HG03571 (cell line): Measurements from ENCODE around the gene DDTL.

Experiments used
- ATAC-seq: cut with Tn5 transposase; IDR thresholded peaks from one replicate; pipeline ENCODE4 v1.9.1; 2021; ENCODE audit not compliant: unreplicated experiment

The DDTL gene

DNA sequence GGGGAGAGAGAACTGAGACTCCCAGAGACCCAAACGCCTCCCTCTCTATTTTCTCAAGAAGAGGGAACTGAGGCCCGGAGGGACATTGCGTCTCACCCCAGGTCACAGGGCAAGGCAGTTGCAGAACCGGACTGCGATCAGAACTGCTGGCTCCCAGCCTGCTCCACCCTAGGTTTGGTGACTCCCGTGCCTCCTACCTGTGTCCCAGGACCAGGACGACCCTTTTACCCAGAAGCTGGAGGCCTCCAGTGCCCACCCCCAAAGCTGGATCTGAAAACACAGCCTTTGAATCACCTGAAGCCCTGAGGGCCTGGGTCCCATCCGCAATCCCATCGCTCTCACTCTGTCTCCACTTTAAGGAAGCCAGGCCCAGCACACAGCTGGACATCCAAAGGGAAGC, 37.2 kb downstream of the DDTL start:
- ATAC-seq, result no peak

DNA sequence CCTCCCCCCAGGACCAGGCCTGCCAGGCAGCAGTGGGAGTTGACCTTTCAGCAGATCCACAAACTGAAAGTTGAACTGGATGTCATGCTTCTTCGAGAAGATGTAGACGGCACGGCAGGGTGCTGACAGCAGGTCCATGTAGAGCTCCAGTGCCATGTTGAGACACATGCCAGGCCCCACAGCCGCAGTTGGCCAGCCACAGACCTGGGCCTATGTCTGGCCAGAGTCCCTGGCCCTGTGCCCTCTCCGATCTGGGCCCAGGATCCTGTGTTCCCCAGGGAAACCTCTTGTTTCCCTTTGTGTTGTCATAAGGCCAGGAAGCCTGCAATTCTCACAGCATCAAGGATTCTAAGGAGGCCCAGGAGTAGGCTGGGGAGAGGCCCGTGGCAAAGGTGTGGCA, 38.5 kb downstream of the DDTL start, which contains the start of gene GSTT4:
TSS of gene GSTT4 (minus strand) at position 253 of the 400 bp plus-strand sequence. CDS start at position 156, 97 bp downstream.
- ATAC-seq, result no peak

DNA sequence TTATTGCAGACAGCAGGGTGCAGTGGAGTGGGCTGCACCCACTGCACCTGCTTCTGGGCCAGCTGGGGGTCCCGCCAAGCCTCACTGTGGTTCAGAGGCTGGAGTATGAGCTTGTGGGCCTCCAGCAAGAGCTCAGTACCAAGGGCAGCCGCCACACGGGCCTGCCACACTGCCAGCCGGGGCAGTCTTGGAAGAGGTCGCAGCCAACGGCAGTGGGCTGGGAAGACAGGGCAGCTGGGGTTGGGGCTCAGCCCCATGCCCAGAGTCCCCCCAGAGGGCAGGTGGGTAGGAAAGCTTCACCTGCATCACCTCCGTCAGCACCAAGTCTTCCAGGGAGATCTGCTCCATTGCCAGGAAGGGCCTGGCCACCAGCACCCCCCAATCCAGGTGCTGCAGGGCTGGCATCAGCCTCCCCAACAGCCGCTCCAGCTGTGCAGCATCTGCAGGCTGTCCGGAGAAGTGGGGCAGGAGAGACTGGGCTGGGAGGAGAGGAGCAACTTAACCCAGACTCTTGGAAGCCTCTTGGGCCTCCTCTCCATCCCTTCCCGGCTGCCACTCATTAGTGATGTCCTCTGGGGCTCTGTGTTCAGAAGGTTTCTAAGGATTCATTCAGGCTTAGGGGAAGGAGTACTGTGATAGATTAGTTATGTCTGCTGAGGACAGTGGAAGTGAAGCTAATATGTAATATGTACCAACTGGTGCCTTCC, 39.7 kb downstream of the DDTL start:
- ATAC-seq, result no peak

DNA sequence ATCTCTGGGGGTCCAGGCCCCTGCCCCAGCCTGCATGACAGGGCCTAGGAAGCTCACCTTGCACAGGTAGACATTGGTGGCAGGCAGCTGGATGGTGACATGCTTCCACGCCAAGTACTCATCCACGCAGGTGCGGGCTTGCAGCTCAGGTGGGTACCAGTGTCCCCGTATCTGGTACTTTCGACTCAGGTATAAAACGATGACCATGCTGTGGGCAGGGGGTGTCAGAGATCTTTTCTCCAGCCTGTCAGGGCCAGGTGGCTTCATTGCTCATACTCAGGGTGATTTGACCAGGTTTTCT, 40.2 kb downstream of the DDTL start:
- no peak for ATAC-seq

DNA sequence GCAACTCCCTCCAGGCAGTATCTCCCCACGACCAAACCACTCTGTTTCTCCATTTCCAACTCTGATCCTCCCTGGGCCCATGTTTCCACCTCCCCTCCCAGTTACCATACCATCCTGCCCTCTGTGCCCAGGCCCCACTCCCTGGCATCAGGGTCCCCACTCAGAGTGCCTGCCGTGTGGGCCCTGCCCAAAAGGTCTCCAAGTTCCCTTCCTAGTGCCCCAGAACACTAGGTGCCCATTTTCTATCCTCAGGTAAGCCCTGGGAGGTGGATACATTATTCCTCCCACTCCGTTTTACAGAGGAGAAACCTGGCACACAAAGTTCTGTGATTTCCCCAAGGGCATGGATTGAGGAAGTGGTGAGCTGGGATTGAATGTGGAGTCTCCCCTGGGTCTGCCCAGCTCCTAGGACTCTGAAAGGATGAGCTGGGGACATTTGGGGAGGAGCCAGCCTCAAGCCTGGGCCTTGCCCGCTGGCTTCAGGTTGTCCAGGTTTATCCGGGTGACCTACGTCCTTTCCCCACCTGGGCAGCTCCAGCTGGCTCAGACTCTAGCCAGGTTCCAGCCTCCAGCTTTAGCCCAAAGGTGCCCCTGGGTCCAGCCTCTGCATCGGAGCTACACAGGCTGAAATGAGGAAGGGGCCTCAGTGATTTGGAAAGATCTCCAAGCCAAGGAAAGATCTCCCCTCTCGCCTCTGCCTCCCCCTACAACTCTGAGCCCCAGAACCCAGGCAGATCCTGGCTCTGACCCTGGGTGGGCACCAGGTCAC, 40.7 kb downstream of the DDTL start:
- no peak for ATAC-seq

DNA sequence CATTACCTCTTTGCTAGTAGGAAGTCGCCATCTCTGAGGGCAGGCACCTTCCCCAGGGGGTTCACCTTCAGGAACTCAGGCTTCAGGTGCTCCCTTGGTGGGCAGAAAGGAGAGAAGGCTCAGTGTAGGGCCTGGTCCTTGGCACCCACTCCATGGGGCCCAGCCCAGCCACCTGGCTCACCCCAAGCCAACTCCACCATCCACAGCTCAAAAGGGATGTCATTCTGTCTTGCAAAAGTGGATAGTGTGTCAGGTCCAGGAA, 41.3 kb downstream of the DDTL start:
- no peak for ATAC-seq

DNA sequence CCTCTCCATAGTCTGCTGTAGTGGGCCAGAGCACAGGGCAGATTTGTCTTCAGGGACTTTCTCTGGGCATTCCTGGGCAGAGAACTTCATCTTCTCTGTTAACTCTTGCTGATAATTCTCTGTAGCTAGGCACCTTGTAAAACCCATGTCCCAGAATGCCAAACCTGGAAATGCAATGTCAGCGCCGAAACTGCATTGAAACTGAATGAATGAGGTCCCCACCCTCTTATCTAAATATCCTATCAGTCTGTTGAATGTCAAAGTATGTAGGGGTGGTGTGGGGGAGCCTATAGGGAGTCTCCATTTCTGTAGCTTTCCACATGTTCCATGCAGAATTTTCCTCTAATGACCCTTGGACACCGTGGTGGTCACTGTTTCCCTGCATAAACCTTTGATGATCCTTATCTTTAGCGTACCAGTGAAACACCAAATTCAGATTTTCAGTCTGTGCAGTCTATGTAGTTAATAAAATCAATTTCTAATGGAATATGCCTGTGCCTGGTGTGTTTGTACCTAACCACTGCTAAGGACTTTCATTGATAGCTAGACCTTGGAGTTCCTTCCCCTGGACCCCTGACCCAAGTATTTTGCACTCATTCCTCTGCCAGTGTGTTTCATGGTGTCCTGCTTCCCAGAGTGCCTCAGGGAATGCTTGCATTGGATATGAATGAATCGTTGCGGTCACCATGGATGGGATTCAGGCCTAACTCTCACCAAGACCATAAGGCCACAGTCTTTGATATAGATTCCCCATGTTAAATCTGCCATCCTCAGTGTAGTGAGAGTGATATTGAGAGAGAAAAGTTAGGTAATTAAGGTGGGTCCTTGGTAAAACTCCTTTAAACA, 41.9 kb downstream of the DDTL start:
- ATAC-seq, result no peak

DNA sequence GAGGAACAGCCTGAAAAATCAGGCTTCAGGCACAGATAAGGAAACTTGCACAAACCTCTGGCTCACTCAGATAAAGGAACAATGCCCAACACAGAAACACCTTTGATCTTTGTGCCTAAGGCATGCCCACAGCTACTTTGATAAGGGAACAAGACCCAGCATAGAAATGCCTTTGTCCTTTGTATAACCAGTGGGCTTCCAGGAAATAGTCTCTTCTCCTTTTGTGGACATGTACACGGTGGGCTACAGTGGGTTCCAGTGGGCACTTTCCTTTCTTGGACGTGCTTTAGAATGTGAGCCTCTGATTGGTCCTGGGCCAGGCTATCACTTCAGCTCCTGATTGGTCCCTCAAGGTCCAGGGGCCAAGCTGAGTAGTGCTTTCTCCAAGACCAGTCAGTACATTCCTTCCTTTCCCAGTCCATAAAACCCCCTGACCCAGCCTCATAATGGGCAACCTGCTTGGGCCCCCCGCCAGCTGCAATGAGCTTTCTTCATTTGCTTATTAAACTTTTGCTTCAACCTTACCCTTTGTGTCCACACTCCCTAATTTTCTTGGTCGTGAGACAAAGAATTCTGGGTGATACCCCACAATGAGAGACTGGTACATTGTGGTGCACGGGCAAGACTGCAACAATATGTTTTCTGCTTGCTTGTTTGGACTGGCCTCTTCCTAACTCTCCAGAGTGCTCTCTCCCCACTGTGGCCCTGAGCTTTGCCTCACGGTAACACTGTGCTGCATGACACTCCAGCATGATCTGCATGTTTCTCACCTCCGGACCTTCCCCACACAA, 42.7 kb downstream of the DDTL start:
- no peak for ATAC-seq

DNA sequence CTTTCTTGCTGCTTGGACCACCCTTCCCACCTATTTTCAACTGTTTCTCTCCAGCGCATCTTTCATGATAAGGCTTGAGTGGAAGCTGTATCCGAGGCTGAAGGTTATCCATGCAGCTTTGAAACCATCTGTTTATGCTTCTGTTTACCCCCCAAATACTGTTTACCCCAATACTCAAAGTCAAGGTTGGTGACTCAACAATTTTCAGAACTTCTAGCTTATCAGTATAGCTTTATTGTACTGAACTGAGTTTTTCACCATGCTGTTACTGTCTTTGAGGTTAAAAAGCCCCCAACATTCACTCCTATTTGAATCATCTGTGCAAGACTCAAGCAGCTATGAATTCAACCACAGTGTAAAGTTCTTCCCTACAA, 43.3 kb downstream of the DDTL start:
- no peak for ATAC-seq

DNA sequence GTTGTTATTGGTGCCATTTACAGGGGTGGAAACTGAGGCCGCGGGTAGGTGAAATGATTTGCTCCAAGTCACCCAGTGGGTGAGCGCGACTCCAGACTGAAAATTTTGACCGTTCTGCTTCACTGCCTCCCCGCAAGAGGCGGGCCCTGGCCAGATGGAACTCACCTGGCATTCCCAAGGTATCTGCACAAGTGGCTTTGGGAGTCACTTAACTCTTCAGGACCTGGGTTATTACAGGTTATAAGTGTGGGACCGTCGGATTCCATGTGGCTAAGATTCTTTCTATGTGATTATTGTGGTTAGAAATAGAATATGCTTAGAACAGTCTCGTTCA, 45.0 kb downstream of the DDTL start:
- no peak for ATAC-seq

DNA sequence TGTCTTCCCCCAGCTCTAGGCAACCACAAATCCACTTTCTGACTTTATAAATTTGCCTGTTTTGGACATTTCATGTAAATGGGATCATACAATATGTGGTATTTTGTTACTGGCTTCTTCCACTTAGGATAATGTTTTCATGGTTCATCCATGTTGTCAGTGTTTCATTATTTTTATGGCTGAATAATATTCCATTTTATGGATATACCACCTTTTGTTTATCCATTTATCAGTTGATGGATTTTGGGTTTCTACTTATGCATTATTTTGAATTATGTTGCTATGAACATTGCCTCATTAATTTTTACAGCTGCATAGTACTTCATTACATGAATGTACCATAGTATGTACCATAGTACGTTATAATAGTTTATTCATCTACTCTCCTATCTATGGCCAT, 49.5 kb downstream of the DDTL start:
- ATAC-seq, result no peak

DNA sequence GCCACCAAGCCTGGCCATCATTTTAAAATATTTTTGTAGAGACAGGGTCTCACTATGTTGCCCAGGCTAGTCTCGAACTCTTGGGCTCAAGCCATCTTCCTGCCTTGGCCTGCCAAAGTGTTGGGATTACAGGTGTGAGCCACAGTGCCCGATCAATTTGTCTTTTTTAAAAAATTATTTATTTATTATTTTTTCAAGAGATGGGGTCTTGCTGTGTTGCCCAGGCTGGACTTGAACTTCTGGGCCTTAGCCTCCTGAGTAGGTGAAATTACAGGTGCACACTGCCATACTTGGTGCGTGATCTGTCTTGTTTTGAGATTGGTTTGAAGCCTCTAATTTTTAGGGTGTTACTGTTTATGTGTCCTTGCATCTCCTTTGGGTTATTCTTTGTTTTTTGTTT, 54.6 kb downstream of the DDTL start:
- ATAC-seq, result no peak
